OCI-LY3 (cell line): ENCODE measurements around the gene PEDS1.

Experiments used
- CTCF ChIP-seq: fragments of 200-600, 300-600 bp; sonication (generic); IDR thresholded peaks from 2 replicates; pipeline ENCODE4 v1.5.1; 2014; ENCODE audit warnings: antibody characterized with exemption, low read length, low read depth
- EZH2phosphoT487 ChIP-seq: fragments of 200-600 bp; shearing (Covaris generic); IDR thresholded peaks from 2 replicates; pipeline ENCODE4 v1.6.1; 2018; ENCODE audit warnings: antibody characterized with exemption, mixed run types, low read depth

- no peak for TF ChIP-seq CTCF
- TF ChIP-seq EZH2phosphoT487 = no peak
These were observed 30.8 kb downstream of the PEDS1 start for GRCh38 chr20:50122763-50123162.
